ENCODE results near the gene L3MBTL4.

Gene L3MBTL4

DNA sequence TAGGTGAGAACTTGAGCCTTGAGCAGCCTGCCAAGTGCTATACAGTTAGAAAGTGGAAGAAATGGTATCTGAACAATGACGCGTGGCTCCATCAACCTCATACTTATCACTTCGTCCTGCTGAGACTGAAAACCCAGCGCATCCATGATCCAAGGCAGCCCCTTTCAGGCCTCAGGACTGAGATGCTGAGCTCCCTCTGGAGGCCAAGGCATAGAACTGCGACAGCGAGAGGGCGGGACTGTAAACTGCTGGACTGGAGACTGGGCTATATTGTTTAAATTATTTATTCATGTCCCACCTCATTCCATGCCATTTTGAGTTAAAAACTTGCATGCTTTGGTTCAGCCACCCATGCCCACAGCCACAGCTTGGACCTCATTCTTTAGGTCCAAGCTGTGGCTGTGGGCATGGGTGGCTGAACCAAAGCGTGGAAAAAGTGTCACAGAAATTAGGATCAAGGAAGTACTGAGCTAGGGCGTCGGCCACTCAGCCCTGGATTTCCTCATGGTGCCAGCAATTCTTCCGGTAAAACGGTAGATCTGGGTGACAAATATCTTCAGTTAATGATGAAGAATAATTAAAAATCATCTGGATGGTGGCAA, 195.5 kb downstream of the L3MBTL4 start:
- FAIRE-seq (no peak), DNase-seq (ENCODE audit: insufficient read length, low spot score) (peak; percentile 21)
- TF ChIP-seq PAX5 (IDR thresholded peaks at IDR 0.05; ENCODE audit: insufficient read depth, low read length, severe bottlenecking) (no peak), TAF1 (IDR thresholded peaks at IDR 0.05; ENCODE audit: low read depth, low read length) (no peak), POLR2AphosphoS5 (IDR thresholded peaks at IDR 0.05; ENCODE audit: low read depth, low read length) (no peak), SPI1 (IDR thresholded peaks at IDR 0.05; ENCODE audit: low read depth, low read length) (no peak), POU2F2 (IDR thresholded peaks at IDR 0.05; ENCODE audit: low read depth, low read length) (no peak), POLR2A (IDR thresholded peaks at IDR 0.05; ENCODE audit: low read depth, low read length) (no peak)

DNA sequence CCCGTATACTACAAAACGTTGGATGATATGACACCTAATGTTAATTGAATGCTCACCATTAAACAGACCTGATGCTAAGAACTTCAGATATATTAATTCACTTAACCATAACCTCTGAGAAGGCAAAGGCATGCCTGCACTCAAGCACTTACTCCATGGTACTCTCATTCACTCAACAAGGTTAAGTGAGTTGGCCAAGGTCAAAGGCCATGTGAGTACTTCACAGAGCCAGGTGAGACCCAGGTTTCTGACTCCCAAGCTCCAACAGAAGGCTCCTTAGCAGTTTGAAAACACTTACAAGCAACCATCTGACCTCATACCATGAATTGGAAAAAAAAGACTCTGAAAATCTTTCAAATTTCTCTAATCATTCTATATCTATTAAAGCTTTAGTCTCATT, 198.8 kb downstream of the L3MBTL4 start:
- DNase-seq (ENCODE audit: insufficient read length, low spot score) = no peak
- FAIRE-seq = no peak
- no peak for TF ChIP-seq TAF1 (IDR thresholded peaks at IDR 0.05; ENCODE audit: low read depth, low read length)
- TF ChIP-seq SPI1 (IDR thresholded peaks at IDR 0.05; ENCODE audit: low read depth, low read length) = no peak
- TF ChIP-seq POLR2AphosphoS5 (IDR thresholded peaks at IDR 0.05; ENCODE audit: low read depth, low read length) = no peak
- TF ChIP-seq POLR2A (IDR thresholded peaks at IDR 0.05; ENCODE audit: low read depth, low read length) = no peak
- TF ChIP-seq PAX5 (IDR thresholded peaks at IDR 0.05; ENCODE audit: insufficient read depth, low read length, severe bottlenecking) = no peak
- no peak for TF ChIP-seq POU2F2 (IDR thresholded peaks at IDR 0.05; ENCODE audit: low read depth, low read length)

DNA sequence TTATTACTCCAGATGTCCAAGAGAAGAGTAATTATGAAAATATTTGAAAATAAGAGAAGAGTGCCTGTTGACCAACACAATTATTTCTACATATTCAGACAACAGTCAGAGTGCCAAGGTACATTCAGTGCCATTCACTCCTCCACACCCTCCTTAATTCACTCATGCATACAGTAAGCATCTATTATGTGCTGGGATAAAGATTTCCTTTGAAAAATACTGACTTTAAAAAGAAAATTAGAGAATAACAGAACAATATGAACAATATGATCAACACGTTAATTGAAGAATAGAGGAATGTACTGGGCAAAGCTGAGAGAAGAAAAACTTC, 203.6 kb downstream of the L3MBTL4 start:
- TF ChIP-seq POLR2A (IDR thresholded peaks at IDR 0.05; ENCODE audit: low read depth, low read length) = no peak
- DNase-seq (ENCODE audit: insufficient read length, low spot score) = no peak
- no peak for FAIRE-seq

GRCh38 chr18:6210349-6211173, 204.2 kb downstream of the L3MBTL4 start:
- no peak for TF ChIP-seq PAX5 (IDR thresholded peaks at IDR 0.05; ENCODE audit: insufficient read depth, low read length, severe bottlenecking)
- no peak for TF ChIP-seq POU2F2 (IDR thresholded peaks at IDR 0.05; ENCODE audit: low read depth, low read length)
- TF ChIP-seq POLR2AphosphoS5 (IDR thresholded peaks at IDR 0.05; ENCODE audit: low read depth, low read length) = no peak
- no peak for FAIRE-seq
- no peak for DNase-seq (ENCODE audit: insufficient read length, low spot score)

DNA sequence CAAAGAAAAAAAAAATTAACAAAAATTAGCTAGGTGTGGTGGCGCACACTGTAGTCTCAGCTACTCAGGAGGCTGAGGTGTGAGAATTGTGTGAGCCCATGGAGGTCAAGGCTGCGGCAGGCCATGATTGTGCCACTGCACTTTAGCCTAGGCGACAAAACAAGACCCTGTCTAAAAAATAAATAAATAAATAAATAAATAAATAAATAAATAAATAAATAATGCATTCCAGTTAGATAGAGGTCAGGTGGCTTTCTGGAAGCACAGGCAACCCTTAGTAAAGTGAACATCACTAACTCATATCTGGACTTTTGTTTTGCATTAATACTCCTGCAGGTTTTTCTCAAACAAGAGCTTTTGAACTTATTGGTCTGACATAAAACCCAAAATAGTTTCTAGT, 206.8 kb downstream of the L3MBTL4 start:
- DNase-seq (ENCODE audit: insufficient read length, low spot score) (no peak), FAIRE-seq (no peak)
- TF ChIP-seq PAX5 (IDR thresholded peaks at IDR 0.05; ENCODE audit: insufficient read depth, low read length, severe bottlenecking) (no peak), POLR2A (IDR thresholded peaks at IDR 0.05; ENCODE audit: low read depth, low read length) (no peak), SPI1 (IDR thresholded peaks at IDR 0.05; ENCODE audit: low read depth, low read length) (no peak), TAF1 (IDR thresholded peaks at IDR 0.05; ENCODE audit: low read depth, low read length) (no peak), POLR2AphosphoS5 (IDR thresholded peaks at IDR 0.05; ENCODE audit: low read depth, low read length) (no peak), POU2F2 (IDR thresholded peaks at IDR 0.05; ENCODE audit: low read depth, low read length) (no peak)

- no peak for TF ChIP-seq POLR2AphosphoS5 (IDR thresholded peaks at IDR 0.05; ENCODE audit: low read depth, low read length)
- no peak for TF ChIP-seq POU2F2 (IDR thresholded peaks at IDR 0.05; ENCODE audit: low read depth, low read length)
- TF ChIP-seq PAX5 (IDR thresholded peaks at IDR 0.05; ENCODE audit: insufficient read depth, low read length, severe bottlenecking) = no peak
- no peak for TF ChIP-seq TAF1 (IDR thresholded peaks at IDR 0.05; ENCODE audit: low read depth, low read length)
- TF ChIP-seq POLR2A (IDR thresholded peaks at IDR 0.05; ENCODE audit: low read depth, low read length) = no peak
- no peak for TF ChIP-seq SPI1 (IDR thresholded peaks at IDR 0.05; ENCODE audit: low read depth, low read length)
- no peak for DNase-seq (ENCODE audit: insufficient read length, low spot score)
- no peak for FAIRE-seq
These were observed 207.6 kb downstream of the L3MBTL4 start for GRCh38 chr18:6207116-6207515.

- DNase-seq (ENCODE audit: insufficient read length, low spot score) = no peak
- TF ChIP-seq TAF1 (IDR thresholded peaks at IDR 0.05; ENCODE audit: low read depth, low read length) (no peak), POLR2A (IDR thresholded peaks at IDR 0.05; ENCODE audit: low read depth, low read length) (no peak)
- no peak for FAIRE-seq
These were observed 209.0 kb downstream of the L3MBTL4 start for GRCh38 chr18:6205706-6206105.

GRCh38 chr18:6204476-6204875, 210.2 kb downstream of the L3MBTL4 start:
- FAIRE-seq (no peak), DNase-seq (ENCODE audit: insufficient read length, low spot score) (no peak)
- TF ChIP-seq TAF1 (IDR thresholded peaks at IDR 0.05; ENCODE audit: low read depth, low read length) (no peak), PAX5 (IDR thresholded peaks at IDR 0.05; ENCODE audit: insufficient read depth, low read length, severe bottlenecking) (no peak), SPI1 (IDR thresholded peaks at IDR 0.05; ENCODE audit: low read depth, low read length) (no peak), POU2F2 (IDR thresholded peaks at IDR 0.05; ENCODE audit: low read depth, low read length) (no peak), POLR2A (IDR thresholded peaks at IDR 0.05; ENCODE audit: low read depth, low read length) (no peak), POLR2AphosphoS5 (IDR thresholded peaks at IDR 0.05; ENCODE audit: low read depth, low read length) (no peak)

DNA sequence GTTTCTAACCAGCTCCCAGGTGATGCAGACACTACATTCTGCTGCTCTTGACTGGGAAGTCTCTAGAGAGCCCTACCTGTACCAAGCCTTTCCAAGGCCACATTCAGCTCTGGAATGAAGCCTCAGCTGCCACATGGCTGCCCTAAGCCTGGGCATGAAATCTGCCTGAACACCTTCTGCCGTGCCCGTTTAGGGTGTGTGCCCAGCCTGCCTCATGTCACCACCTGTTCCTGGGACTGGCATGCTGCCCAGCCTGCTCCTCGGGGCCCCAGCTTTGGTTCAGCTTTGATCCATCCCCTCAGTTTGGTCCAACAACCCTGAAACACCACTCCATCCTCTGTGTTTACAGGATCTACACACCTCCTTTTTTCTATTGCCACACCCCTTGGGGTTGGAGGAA, 210.9 kb downstream of the L3MBTL4 start:
- FAIRE-seq (no peak), DNase-seq (ENCODE audit: insufficient read length, low spot score) (no peak)
- no peak for TF ChIP-seq PAX5 (IDR thresholded peaks at IDR 0.05; ENCODE audit: insufficient read depth, low read length, severe bottlenecking)
- no peak for TF ChIP-seq POLR2A (IDR thresholded peaks at IDR 0.05; ENCODE audit: low read depth, low read length)
- no peak for TF ChIP-seq TAF1 (IDR thresholded peaks at IDR 0.05; ENCODE audit: low read depth, low read length)
- TF ChIP-seq POU2F2 (IDR thresholded peaks at IDR 0.05; ENCODE audit: low read depth, low read length) = no peak
- TF ChIP-seq POLR2AphosphoS5 (IDR thresholded peaks at IDR 0.05; ENCODE audit: low read depth, low read length) = no peak
- TF ChIP-seq SPI1 (IDR thresholded peaks at IDR 0.05; ENCODE audit: low read depth, low read length) = no peak

DNA sequence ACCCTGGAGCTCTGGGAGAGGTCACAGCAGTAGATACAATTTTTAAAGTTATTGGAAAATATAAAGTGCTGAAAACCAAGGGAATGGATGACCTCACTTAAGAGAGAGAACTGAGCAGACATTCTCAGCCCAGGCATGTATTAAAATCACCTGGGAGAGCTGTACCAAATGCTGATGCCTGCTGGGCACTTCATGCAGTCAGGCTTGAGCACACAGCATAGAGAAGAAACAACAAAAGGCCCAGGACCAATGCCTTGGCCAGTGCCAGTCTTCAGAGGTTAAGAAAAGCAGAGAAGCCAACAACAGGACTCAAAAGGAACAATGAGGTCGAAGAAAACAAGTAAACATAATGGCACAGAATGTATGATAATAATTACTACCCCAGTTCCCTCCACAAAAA, 211.8 kb downstream of the L3MBTL4 start:
- TF ChIP-seq POLR2AphosphoS5 (IDR thresholded peaks at IDR 0.05; ENCODE audit: low read depth, low read length) (no peak), SPI1 (IDR thresholded peaks at IDR 0.05; ENCODE audit: low read depth, low read length) (no peak), POLR2A (IDR thresholded peaks at IDR 0.05; ENCODE audit: low read depth, low read length) (no peak), TAF1 (IDR thresholded peaks at IDR 0.05; ENCODE audit: low read depth, low read length) (no peak), POU2F2 (IDR thresholded peaks at IDR 0.05; ENCODE audit: low read depth, low read length) (no peak), PAX5 (IDR thresholded peaks at IDR 0.05; ENCODE audit: insufficient read depth, low read length, severe bottlenecking) (no peak)
- no peak for FAIRE-seq
- no peak for DNase-seq (ENCODE audit: insufficient read length, low spot score)

Measured in GM12891 (cell line).